Uterus (tissue), 4 donors: ENCODE results near the gene RAB11FIP4. TPM values are rescaled to one million over a fixed set of nuclear protein-coding genes. Genes with fewer than 3 reads are reported as not detected.

Experiments used
- DNase-seq, 2 donors: peaks; one replicate each; pipeline ENCODE4 v3.0.0-alpha.2; 2019 to 2020
- H3K27ac ChIP-seq, 2 donors: fragments of 200-600 bp; sonication (generic); 1 replicate in 1 of 2; 2 replicates in 1 of 2; pipeline ENCODE4 v1.5.1; 2016 to 2018
- H3K27me3 ChIP-seq, 2 donors: fragments of 200-600 bp; sonication (generic); one replicate each; pipeline ENCODE4 v1.5.1; 2018 to 2019; ENCODE audit warnings: control low read depth in 1 of 2
- H3K36me3 ChIP-seq, 2 donors: fragments of 200-600 bp; sonication (generic); one replicate each; pipeline ENCODE4 v1.5.1; 2019; ENCODE audit warnings: control low read depth in 1 of 2
- H3K4me1 ChIP-seq, 2 donors: fragments of 200-600 bp; sonication (generic); one replicate each; pipeline ENCODE4 v1.5.1; 2018 to 2019; ENCODE audit warnings: control low read depth in 1 of 2
- H3K4me3 ChIP-seq, 2 donors: fragments of 200-600 bp; sonication (generic); 1 replicate in 1 of 2; 2 replicates in 1 of 2; pipeline ENCODE4 v1.5.1; 2018 to 2019; ENCODE audit warnings: mild to moderate bottlenecking in 1 of 2
- H3K9me3 ChIP-seq, 2 donors: fragments of 200-600 bp; sonication (generic); one replicate each; pipeline ENCODE4 v1.5.1; 2019; ENCODE audit warnings: control low read depth in 1 of 2
- POLR2A ChIP-seq, 2 donors: fragments of 450-650 bp; IDR thresholded peaks; one replicate each; pipeline ENCODE4 v1.6.1; 2016; ENCODE audit warnings: antibody characterized with exemption in 2 of 2, mild to moderate bottlenecking in 1 of 2, moderate library complexity in 1 of 2
- intact Hi-C: fragments of 100-400 bp; cut with DNase I; formaldehyde crosslinking; loops from one replicate; pipeline ENCODE4 v1.15.1; 2023; ENCODE audit warnings: low total_unique reads
- total RNA-seq, 4 donors: library from RNA; depleted of rRNA in 3 of 4; stranded (reverse); fragments of >200 nt in 3 of 4; gene quantifications; one replicate each; pipeline versions ENCODE4 v1.1.0 to v1.2.4, GENCODE V29; 2014 to 2023
- TF ChIP-seq, protein P1 (sequence below), 4 experiments: fragments of 200-600 bp in 2 of 4; fragments of 450-650 bp in 2 of 4; sonication (generic) in 2 of 4; IDR thresholded peaks; one replicate each; pipeline ENCODE4 v1.5.1; 2016 to 2019; ENCODE audit warnings: antibody characterized with exemption in 4 of 4, mild to moderate bottlenecking in 2 of 4, moderate library complexity in 1 of 4
- donor health status: DM: yes; HTN: yes; CAD: no.

Gene RAB11FIP4
- total RNA-seq, 4 donors from 2014 or later: 7.2 to 12.0 TPM; not detected in 2

DNA sequence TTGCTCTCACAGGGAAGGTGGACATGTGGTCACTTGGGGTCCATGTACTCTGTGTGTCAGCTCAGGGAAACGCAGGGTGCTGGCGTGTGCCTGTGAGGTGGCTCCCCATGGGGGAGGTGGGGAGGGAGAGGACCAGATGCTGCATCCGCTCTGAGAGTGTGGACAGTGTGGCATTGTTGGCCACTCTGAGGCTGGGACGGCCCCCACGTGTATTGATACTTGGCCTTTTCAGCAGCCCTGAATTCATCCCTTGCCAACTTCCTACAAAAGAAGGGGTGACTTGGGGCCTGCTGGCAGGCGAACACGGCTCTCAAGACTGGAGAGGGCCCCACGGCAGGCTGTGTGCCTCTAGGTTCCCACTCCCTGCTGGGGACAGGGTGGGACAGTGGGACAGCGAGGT lies 120.1 kb downstream of the RAB11FIP4 start:
- Histone ChIP-seq H3K36me3 (no peaks in the 10 kb centered on the region), H3K4me1 (no peaks in the 10 kb centered on the region), H3K9me3 (no peaks in the 10 kb centered on the region), H3K27me3 (no peaks in the 10 kb centered on the region), H3K27ac (no peak overlapping the region), H3K4me3 (no peak overlapping the region)
- intact Hi-C loops: no loop called here
- TF ChIP-seq POLR2A (IDR thresholded peaks at IDR 0.05): no peak
- TF ChIP-seq, protein P1, sequence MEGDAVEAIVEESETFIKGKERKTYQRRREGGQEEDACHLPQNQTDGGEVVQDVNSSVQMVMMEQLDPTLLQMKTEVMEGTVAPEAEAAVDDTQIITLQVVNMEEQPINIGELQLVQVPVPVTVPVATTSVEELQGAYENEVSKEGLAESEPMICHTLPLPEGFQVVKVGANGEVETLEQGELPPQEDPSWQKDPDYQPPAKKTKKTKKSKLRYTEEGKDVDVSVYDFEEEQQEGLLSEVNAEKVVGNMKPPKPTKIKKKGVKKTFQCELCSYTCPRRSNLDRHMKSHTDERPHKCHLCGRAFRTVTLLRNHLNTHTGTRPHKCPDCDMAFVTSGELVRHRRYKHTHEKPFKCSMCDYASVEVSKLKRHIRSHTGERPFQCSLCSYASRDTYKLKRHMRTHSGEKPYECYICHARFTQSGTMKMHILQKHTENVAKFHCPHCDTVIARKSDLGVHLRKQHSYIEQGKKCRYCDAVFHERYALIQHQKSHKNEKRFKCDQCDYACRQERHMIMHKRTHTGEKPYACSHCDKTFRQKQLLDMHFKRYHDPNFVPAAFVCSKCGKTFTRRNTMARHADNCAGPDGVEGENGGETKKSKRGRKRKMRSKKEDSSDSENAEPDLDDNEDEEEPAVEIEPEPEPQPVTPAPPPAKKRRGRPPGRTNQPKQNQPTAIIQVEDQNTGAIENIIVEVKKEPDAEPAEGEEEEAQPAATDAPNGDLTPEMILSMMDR (IDR thresholded peaks at IDR 0.05): no peak
- DNase-seq: no peak

DNA sequence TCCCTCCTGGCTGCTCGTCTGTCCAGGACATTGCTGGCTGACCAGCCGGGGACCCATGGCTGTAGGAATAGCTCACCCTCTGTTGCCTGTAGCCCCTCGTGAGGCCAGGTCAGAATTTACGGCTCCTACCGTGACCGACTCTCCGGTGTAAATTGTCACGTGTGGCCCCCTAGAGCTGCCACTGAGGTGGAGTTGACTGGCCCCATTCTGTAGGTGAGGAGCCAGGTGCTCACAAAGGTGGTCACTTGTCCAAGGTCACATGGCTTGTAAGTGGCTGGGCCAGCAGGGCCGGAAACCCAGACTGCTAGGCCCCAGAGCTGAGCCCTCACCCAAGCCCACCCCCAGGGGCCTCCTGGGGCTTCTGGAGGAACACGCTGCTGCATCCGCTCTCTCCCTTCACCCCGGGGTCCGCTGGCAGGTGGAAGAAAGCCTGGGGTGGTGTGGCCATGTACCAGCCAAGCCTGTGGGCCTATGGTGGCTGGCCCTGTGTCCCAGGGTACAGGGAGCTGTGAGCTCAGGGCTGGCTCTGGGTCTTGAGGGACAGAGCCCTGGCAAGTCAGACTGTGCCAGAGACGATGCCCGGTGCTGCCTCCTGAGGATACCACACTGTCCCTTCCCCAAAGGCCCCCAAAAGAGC lies 120.7 kb downstream of the RAB11FIP4 start:
- DNase-seq: no peak
- intact Hi-C loops: no loop called here
- Histone ChIP-seq H3K4me1 (no peaks in the 10 kb centered on the region), H3K27ac (no peak overlapping the region), H3K36me3 (no peaks in the 10 kb centered on the region), H3K9me3 (no peaks in the 10 kb centered on the region), H3K27me3 (no peaks in the 10 kb centered on the region), H3K4me3 (no peak overlapping the region)
- TF ChIP-seq, protein P1 (IDR thresholded peaks at IDR 0.05): no peak
- TF ChIP-seq POLR2A (IDR thresholded peaks at IDR 0.05): no peak

DNA sequence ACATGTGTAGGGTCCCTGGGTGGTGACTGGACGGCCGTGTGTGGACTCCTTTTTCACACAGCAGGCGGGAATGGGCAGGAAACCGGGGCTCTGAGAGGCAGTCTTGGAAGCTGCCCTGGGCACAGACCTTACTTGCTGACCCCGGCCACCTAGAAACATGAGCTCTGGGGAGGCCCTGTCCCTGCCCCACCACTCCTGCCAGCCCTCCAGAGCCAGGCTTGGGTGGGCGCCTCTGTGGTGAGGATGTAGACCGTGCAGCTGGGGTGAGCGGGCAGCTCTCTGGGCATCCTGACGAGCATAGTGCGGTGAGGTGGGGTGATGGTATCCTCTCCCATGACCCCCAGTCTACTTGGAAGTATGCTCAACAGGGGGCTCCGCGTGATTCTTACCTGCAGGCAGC lies 121.3 kb downstream of the RAB11FIP4 start:
- no peak for DNase-seq
- TF ChIP-seq, protein P1 (IDR thresholded peaks at IDR 0.05): no peak
- TF ChIP-seq POLR2A (IDR thresholded peaks at IDR 0.05): no peak
- Histone ChIP-seq H3K27ac (no peak overlapping the region), H3K4me1 (no peaks in the 10 kb centered on the region), H3K9me3 (no peaks in the 10 kb centered on the region), H3K36me3 (no peaks in the 10 kb centered on the region), H3K27me3 (no peaks in the 10 kb centered on the region), H3K4me3 (no peak overlapping the region)
- intact Hi-C loops: no loop called here

DNA sequence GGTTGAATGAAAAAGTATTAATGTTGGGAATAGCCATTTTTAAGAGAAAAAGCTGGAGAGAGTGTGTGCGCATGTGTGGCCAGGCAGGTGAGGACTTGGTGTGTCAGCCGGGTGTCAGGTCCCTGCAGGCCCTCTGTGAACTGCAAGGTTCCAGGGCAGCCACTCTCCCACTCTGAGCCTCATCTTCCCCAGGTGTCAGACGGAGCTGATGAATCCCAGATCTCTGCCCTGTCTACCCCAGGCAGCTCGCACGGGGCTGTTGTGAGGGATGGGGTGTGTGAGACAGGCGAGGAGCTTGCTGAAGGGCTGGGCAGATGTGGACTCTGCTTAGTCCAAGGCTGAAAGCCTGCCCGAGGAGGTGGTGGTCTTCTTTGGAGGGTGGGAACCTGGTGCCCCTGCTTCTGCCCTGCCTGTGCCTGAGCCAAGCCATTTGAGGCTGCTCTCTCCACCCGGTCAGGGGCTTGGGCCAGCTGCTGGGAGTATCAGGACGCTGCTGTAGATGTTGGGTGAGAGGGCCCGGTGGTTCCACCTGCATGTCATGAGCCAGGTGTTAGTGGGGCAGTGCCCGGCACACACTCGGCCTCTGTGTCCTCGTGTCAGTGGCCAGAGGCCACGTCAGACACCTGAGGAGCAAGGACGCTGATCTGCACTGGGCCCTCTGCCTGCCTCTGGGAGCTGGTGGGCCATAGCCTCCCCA lies 122.4 kb downstream of the RAB11FIP4 start:
- Histone ChIP-seq H3K4me3 (no peak overlapping the region), H3K27me3 (no peaks in the 10 kb centered on the region), H3K27ac (no peak overlapping the region), H3K9me3 (no peaks in the 10 kb centered on the region), H3K36me3 (no peaks in the 10 kb centered on the region), H3K4me1 (no peaks in the 10 kb centered on the region)
- TF ChIP-seq, protein P1 (IDR thresholded peaks at IDR 0.05): no peak
- no peak for TF ChIP-seq POLR2A (IDR thresholded peaks at IDR 0.05)
- no peak for DNase-seq
- intact Hi-C loops: no loop called here

DNA sequence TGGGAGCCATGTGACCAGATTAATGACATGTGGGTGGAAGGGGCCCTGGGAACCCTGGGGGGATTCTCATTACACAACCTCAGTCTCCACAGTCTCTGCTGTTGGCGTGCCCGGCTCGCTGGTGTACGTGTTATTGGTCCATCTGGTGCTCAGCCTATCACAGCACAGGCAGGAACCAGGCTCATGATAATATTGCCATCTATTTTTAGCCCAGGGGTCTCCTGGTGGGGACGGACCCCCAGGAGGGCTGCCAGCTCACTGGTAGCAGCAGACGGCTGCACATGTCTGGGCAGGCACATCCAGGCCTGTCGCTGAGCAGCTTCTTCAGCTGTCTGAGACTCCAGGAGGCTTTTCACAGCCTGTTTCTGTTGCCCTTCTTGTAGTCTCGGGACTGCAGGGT lies 123.8 kb downstream of the RAB11FIP4 start:
- intact Hi-C loops: no loop called here
- H3K36me3 ChIP-seq: no peaks in the 10 kb centered on the region
- no peaks in the 10 kb centered on the region for H3K27me3 ChIP-seq
- no peak overlapping the region for H3K4me3 ChIP-seq
- DNase-seq: no peak
- H3K27ac ChIP-seq: no peak overlapping the region
- H3K4me1 ChIP-seq: no peaks in the 10 kb centered on the region
- TF ChIP-seq, protein P1 (IDR thresholded peaks at IDR 0.05): no peak
- TF ChIP-seq POLR2A (IDR thresholded peaks at IDR 0.05): no peak
- no peaks in the 10 kb centered on the region for H3K9me3 ChIP-seq
